ENCODE results near the gene PPM1G.
"Not testable (repeated sequence)": the region's sequence is repeated elsewhere in the genome, so short reads cannot be mapped to it uniquely, and the experiment has no call there.

The PPM1G gene

GRCh38 chr2:27409321-27410073 is at the start of gene PPM1G:
TSS of gene PPM1G (minus strand) at chr2:27409591. CDS start at chr2:27409422, 169 bp downstream.
- DNase-seq: peak; percentile 92

- DNase-seq: no peak
Observed at GRCh38 chr2:27453968-27454367, 44.6 kb upstream of the PPM1G start.

- no peak for DNase-seq
Observed at GRCh38 chr2:27451095-27451494, 41.7 kb upstream of the PPM1G start.

- no peak for DNase-seq
Observed at GRCh38 chr2:27448381-27448780, 39.0 kb upstream of the PPM1G start.

- DNase-seq: no peak
Observed at GRCh38 chr2:27446057-27446456, 36.7 kb upstream of the PPM1G start.

GRCh38 chr2:27445615-27446014 is 36.2 kb upstream of the PPM1G start:
- DNase-seq: no peak

GRCh38 chr2:27445155-27445554 is 35.8 kb upstream of the PPM1G start:
- no peak for DNase-seq

- no peak for DNase-seq
Observed at GRCh38 chr2:27442920-27443282, 33.5 kb upstream of the PPM1G start.

GRCh38 chr2:27441958-27442919 is 32.8 kb upstream of the PPM1G start, which contains the start of gene KRTCAP3:
TSS of gene KRTCAP3 (plus strand) at chr2:27442381. CDS start at chr2:27442413, 32 bp downstream.
- DNase-seq: peak; percentile 75

- no peak for DNase-seq
Observed at GRCh38 chr2:27441226-27441926, 32.0 kb upstream of the PPM1G start.

- no peak for DNase-seq
Observed at GRCh38 chr2:27435628-27436027, 26.2 kb upstream of the PPM1G start.

GRCh38 chr2:27431395-27431794 is 22.0 kb upstream of the PPM1G start:
- no peak for DNase-seq

- peak; percentile 51 for DNase-seq
Observed at GRCh38 chr2:27428978-27429541, 19.7 kb upstream of the PPM1G start.

GRCh38 chr2:27428213-27428977 is 19.0 kb upstream of the PPM1G start, which contains the start of gene NRBP1:
TSS of gene NRBP1 (plus strand) at chr2:27428631. CDS start at chr2:27433274, 4,643 bp downstream.
- DNase-seq: peak; percentile 86

- no peak for DNase-seq
Observed at GRCh38 chr2:27427863-27428212, 18.4 kb upstream of the PPM1G start.

- DNase-seq: not testable (repeated sequence)
Observed at GRCh38 chr2:27425039-27425438, 15.6 kb upstream of the PPM1G start.

- DNase-seq: no peak
Observed at GRCh38 chr2:27422958-27423357, 13.6 kb upstream of the PPM1G start.

GRCh38 chr2:27421660-27422250 is 12.4 kb upstream of the PPM1G start:
- no peak for DNase-seq

- no peak for DNase-seq
Observed at GRCh38 chr2:27420996-27421395, 11.6 kb upstream of the PPM1G start.

GRCh38 chr2:27416151-27416550 is 6.8 kb upstream of the PPM1G start:
- no peak for DNase-seq

- no peak for DNase-seq
Observed at GRCh38 chr2:27412419-27413152, 3.2 kb upstream of the PPM1G start.
